Measurements from ENCODE around the gene RAD17.

DNA sequence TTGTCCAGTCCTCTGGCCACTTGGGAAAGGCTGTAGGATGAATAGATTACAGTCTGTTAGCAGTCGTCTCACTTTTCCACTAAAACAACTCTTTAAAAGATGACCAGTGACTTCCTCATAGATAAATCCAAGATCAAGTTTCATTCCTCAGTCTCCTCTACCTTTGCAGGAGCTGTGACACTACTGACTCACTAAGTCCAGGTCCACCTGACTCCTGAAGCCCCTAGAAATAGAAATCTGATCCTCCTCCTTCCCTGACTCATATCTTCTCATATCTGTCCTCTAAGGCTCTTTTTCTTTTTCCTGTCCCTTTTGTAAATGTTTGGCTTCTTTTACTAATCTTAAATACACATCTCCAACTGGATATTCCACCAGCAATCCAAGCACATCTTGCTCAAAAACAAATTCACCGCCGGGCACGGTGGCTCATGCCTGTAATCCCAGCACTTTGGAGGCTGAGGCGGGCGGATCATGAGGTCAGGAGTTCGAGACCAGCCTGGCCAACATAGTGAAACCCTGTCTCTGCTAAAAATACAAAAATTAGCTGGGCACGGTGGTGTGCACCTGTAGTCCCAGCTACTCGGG lies 39.6 kb upstream of the RAD17 start:
- TF ChIP-seq, protein P1, sequence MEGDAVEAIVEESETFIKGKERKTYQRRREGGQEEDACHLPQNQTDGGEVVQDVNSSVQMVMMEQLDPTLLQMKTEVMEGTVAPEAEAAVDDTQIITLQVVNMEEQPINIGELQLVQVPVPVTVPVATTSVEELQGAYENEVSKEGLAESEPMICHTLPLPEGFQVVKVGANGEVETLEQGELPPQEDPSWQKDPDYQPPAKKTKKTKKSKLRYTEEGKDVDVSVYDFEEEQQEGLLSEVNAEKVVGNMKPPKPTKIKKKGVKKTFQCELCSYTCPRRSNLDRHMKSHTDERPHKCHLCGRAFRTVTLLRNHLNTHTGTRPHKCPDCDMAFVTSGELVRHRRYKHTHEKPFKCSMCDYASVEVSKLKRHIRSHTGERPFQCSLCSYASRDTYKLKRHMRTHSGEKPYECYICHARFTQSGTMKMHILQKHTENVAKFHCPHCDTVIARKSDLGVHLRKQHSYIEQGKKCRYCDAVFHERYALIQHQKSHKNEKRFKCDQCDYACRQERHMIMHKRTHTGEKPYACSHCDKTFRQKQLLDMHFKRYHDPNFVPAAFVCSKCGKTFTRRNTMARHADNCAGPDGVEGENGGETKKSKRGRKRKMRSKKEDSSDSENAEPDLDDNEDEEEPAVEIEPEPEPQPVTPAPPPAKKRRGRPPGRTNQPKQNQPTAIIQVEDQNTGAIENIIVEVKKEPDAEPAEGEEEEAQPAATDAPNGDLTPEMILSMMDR (IDR thresholded peaks at IDR 0.05; ENCODE audit: insufficient read depth, low read length) = no peak
- no peak for TF ChIP-seq POLR2AphosphoS5 (IDR thresholded peaks at IDR 0.05; ENCODE audit: low read depth)
- TF ChIP-seq, protein P2, sequence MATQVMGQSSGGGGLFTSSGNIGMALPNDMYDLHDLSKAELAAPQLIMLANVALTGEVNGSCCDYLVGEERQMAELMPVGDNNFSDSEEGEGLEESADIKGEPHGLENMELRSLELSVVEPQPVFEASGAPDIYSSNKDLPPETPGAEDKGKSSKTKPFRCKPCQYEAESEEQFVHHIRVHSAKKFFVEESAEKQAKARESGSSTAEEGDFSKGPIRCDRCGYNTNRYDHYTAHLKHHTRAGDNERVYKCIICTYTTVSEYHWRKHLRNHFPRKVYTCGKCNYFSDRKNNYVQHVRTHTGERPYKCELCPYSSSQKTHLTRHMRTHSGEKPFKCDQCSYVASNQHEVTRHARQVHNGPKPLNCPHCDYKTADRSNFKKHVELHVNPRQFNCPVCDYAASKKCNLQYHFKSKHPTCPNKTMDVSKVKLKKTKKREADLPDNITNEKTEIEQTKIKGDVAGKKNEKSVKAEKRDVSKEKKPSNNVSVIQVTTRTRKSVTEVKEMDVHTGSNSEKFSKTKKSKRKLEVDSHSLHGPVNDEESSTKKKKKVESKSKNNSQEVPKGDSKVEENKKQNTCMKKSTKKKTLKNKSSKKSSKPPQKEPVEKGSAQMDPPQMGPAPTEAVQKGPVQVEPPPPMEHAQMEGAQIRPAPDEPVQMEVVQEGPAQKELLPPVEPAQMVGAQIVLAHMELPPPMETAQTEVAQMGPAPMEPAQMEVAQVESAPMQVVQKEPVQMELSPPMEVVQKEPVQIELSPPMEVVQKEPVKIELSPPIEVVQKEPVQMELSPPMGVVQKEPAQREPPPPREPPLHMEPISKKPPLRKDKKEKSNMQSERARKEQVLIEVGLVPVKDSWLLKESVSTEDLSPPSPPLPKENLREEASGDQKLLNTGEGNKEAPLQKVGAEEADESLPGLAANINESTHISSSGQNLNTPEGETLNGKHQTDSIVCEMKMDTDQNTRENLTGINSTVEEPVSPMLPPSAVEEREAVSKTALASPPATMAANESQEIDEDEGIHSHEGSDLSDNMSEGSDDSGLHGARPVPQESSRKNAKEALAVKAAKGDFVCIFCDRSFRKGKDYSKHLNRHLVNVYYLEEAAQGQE (IDR thresholded peaks at IDR 0.05; ENCODE audit: insufficient replicate concordance, low read depth) = no peak
- no peak for TF ChIP-seq GABPA (IDR thresholded peaks at IDR 0.05; ENCODE audit: low read depth)
- no peak for TF ChIP-seq SPI1 (IDR thresholded peaks at IDR 0.05; ENCODE audit: borderline replicate concordance, low read depth)
